Mesothelial cell of epicardium (in vitro differentiated cells): ENCODE data around the gene TMEM132D. TPM values are rescaled to one million over a fixed set of nuclear protein-coding genes. Genes with fewer than 3 reads are reported as not detected.
"Not testable (repeated sequence)": the region's sequence is repeated elsewhere in the genome, so short reads cannot be mapped to it uniquely, and the experiment has no call there.

Source experiments
- DNase-seq, 2 experiments: peaks; one replicate each; pipeline ENCODE4 v3.0.0; 2021; ENCODE audit warnings: low spot score in 2 of 2; ENCODE audit not compliant: unreplicated experiment in 2 of 2
- H3K27ac Mint-ChIP-seq: 2 replicates; pipeline ENCODE4 v1.8.0; 2021; ENCODE audit warnings: mixed read lengths
- H3K27me3 Mint-ChIP-seq: 2 replicates; pipeline ENCODE4 v1.8.0; 2021; ENCODE audit warnings: low read depth, mixed read lengths
- H3K36me3 Mint-ChIP-seq: 2 replicates; pipeline ENCODE4 v1.8.0; 2021; ENCODE audit warnings: mixed read lengths
- H3K4me1 Mint-ChIP-seq: 2 replicates; pipeline ENCODE4 v1.8.0; 2021; ENCODE audit warnings: mixed read lengths
- H3K4me3 Mint-ChIP-seq: 2 replicates; pipeline ENCODE4 v1.8.0; 2021; ENCODE audit warnings: mild to moderate bottlenecking, moderate library complexity, mixed read lengths
- H3K9me3 Mint-ChIP-seq: 2 replicates; pipeline ENCODE4 v1.8.0; 2021; ENCODE audit warnings: mixed read lengths
- CTCF ChIP-seq: fragments of 200-600 bp; sonication (generic); IDR thresholded peaks from one replicate; pipeline ENCODE4 v1.5.0; 2021; ENCODE audit warnings: antibody characterized with exemption; ENCODE audit not compliant: unreplicated experiment
- total RNA-seq: library from RNA; stranded (reverse); gene quantifications from 3 replicates; pipeline ENCODE4 v1.2.1, GENCODE V29; 2021

Gene TMEM132D
- total RNA-seq, 1 donor from 2014 or later: 0.07 TPM

DNA sequence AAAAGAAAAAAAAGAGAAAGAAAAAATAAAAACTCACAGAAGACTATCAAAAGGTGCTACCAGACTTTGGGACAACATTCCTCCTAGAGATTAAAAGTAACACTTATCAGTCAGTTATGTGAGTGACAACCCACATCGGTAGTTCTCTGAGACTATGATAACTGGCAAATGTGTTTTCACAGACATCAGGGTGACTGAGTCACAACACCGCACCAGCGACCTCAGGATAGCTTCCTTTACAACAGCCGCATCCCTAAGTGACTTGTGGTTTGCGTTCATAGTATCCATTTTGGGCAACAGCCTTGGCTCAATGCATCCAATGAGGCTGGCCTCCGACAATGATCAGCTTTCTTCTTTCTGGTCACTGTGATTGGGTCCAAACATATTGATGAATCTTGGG lies 359.1 kb downstream of the TMEM132D start:
- Mint-ChIP-seq H3K36me3 (no peaks in the 10 kb centered on the region), H3K27ac (no peak overlapping the region), H3K27me3 (peaks cover 4% of the 10 kb centered on the region), H3K9me3 (peaks cover 3% of the 10 kb centered on the region), H3K4me3 (no peak overlapping the region), H3K4me1 (no peaks in the 10 kb centered on the region)
- no peak for DNase-seq
- TF ChIP-seq CTCF: no peak

GRCh38 chr12:129540954-129541353 lies 362.9 kb downstream of the TMEM132D start:
- no peaks in the 10 kb centered on the region for H3K36me3 Mint-ChIP-seq
- H3K4me3 Mint-ChIP-seq: no peak overlapping the region
- no peak for TF ChIP-seq CTCF
- H3K4me1 Mint-ChIP-seq: no peaks in the 10 kb centered on the region
- peaks cover 14% of the 10 kb centered on the region for H3K27me3 Mint-ChIP-seq
- DNase-seq: no peak
- H3K27ac Mint-ChIP-seq: no peak overlapping the region
- H3K9me3 Mint-ChIP-seq: peaks cover 3% of the 10 kb centered on the region

DNA sequence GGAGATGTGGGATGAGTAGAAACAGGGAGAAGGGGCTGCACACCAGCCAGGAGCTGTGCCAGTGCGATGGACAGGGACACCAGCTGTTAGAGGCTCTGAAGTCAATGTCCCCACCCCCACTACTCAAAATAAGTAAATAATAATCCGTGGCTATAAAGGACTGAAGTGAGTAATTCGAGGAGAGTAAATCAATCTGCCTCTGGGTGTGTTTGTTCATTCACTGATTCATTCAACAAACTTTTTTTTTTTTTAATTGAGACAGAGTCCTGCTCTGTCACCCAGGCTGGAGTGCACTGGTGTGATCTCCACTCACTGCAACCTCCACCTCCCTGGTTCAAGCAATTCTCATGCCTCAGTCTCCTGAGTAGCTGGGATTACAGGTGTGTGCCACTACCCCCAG lies 363.6 kb downstream of the TMEM132D start:
- H3K4me1 Mint-ChIP-seq: no peaks in the 10 kb centered on the region
- H3K9me3 Mint-ChIP-seq: peaks cover 3% of the 10 kb centered on the region
- no peaks in the 10 kb centered on the region for H3K36me3 Mint-ChIP-seq
- no peak for TF ChIP-seq CTCF
- H3K27ac Mint-ChIP-seq: no peak overlapping the region
- no peak overlapping the region for H3K4me3 Mint-ChIP-seq
- peaks cover 20% of the 10 kb centered on the region for H3K27me3 Mint-ChIP-seq
- no peak for DNase-seq

GRCh38 chr12:129538724-129539335 lies 365.0 kb downstream of the TMEM132D start:
- DNase-seq, H3K4me3 Mint-ChIP-seq, H3K36me3 Mint-ChIP-seq, H3K27ac Mint-ChIP-seq, H3K9me3 Mint-ChIP-seq, H3K4me1 Mint-ChIP-seq: not testable (repeated sequence)
- peaks cover 23% of the 10 kb centered on the region for H3K27me3 Mint-ChIP-seq

DNA sequence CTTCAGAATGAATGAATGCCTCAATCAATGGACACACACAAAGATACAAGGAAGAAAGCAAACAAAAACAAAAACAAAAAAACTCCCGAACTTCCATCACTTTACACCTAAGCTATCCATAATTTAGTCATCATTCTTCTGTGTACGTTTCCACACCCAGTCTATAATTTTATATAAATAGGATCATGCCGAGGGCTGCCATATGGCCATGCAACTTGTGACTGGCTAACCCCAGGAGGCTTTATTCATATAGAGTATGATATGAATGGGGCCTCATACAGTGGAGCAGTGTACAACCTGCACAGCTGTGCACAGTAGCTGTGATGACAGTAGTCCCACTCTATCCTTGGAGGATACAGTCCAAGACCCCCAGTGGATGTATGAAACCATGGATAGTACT lies 365.7 kb downstream of the TMEM132D start:
- no peak overlapping the region for H3K27ac Mint-ChIP-seq
- H3K4me3 Mint-ChIP-seq: no peak overlapping the region
- no peak for DNase-seq
- H3K4me1 Mint-ChIP-seq: no peaks in the 10 kb centered on the region
- H3K9me3 Mint-ChIP-seq: peaks cover 3% of the 10 kb centered on the region
- TF ChIP-seq CTCF: no peak
- H3K36me3 Mint-ChIP-seq: no peaks in the 10 kb centered on the region
- peaks cover 25% of the 10 kb centered on the region for H3K27me3 Mint-ChIP-seq

GRCh38 chr12:129534966-129535750 lies 368.7 kb downstream of the TMEM132D start:
- peaks cover 49% of the 10 kb centered on the region for H3K27me3 Mint-ChIP-seq
- H3K36me3 Mint-ChIP-seq: no peaks in the 10 kb centered on the region
- no peak for DNase-seq
- no peaks in the 10 kb centered on the region for H3K9me3 Mint-ChIP-seq
- no peaks in the 10 kb centered on the region for H3K4me1 Mint-ChIP-seq
- TF ChIP-seq CTCF: no peak
- H3K4me3 Mint-ChIP-seq: no peak overlapping the region
- H3K27ac Mint-ChIP-seq: no peak overlapping the region
